Natural killer cell (primary cell): Measurements from ENCODE around the gene AP1S3. TPM values are rescaled to one million over a fixed set of nuclear protein-coding genes. Genes with fewer than 3 reads are reported as not detected.

Experiments used
- ATAC-seq, 3 donors: fragments of 150-1000 bp in 2 of 3; fragments of 200-7000 bp in 1 of 3; cut with Tn5 transposase; 1 replicate in 1 of 3; 2 replicates in 2 of 3; pipeline ENCODE4 v1.10.0; 2021; ENCODE audit warnings: mild to moderate bottlenecking in 2 of 3, moderate library complexity in 2 of 3
- DNase-seq, 2 donors: peaks; one replicate each; pipeline versions ENCODE4 v3.0.0 to v3.0.0-alpha.2; 2013 to 2021; ENCODE audit warnings: mixed read lengths in 1 of 2
- H3K27ac ChIP-seq: one replicate; pipeline ENCODE4 v1.5.1; 2013; ENCODE audit warnings: mild to moderate bottlenecking, low read length
- H3K27me3 ChIP-seq: one replicate; pipeline ENCODE4 v1.6.1; 2013; ENCODE audit warnings: low read length; ENCODE audit not compliant: control insufficient read depth, insufficient read depth
- H3K36me3 ChIP-seq: one replicate; pipeline ENCODE4 v1.6.1; 2013; ENCODE audit warnings: low read length; ENCODE audit not compliant: control insufficient read depth, insufficient read depth
- H3K4me1 ChIP-seq: one replicate; pipeline ENCODE4 v1.6.1; 2013; ENCODE audit warnings: low read length; ENCODE audit not compliant: control insufficient read depth, insufficient read depth
- H3K4me3 ChIP-seq: one replicate; pipeline ENCODE4 v1.5.1; 2013; ENCODE audit warnings: low read length
- H3K9me3 ChIP-seq: one replicate; pipeline ENCODE4 v1.6.1; 2013; ENCODE audit warnings: low read length; ENCODE audit not compliant: control insufficient read depth, insufficient read depth
- H3K27ac Mint-ChIP-seq, 2 donors: one replicate each; pipeline ENCODE4 v1.8.0; 2022; ENCODE audit warnings: mild to moderate bottlenecking in 2 of 2, mixed read lengths in 2 of 2, moderate library complexity in 1 of 2
- H3K27me3 Mint-ChIP-seq, 2 donors: one replicate each; pipeline ENCODE4 v1.8.0; 2022; ENCODE audit warnings: low read depth in 2 of 2, mixed read lengths in 2 of 2
- H3K36me3 Mint-ChIP-seq: one replicate; pipeline ENCODE4 v1.8.0; 2022; ENCODE audit warnings: mixed read lengths
- H3K4me1 Mint-ChIP-seq, 2 donors: one replicate each; pipeline ENCODE4 v1.8.0; 2022; ENCODE audit warnings: mixed read lengths in 2 of 2
- H3K4me3 Mint-ChIP-seq: one replicate; pipeline ENCODE4 v1.8.0; 2022; ENCODE audit warnings: mild to moderate bottlenecking, moderate library complexity, mixed read lengths
- H3K9me3 Mint-ChIP-seq, 2 donors: one replicate each; pipeline ENCODE4 v1.8.0; 2022; ENCODE audit warnings: mixed read lengths in 2 of 2
- whole genome bisulfite sequencing: methylation state at CpG from one replicate; pipeline ENCODE4 v1.1.7; 2013; ENCODE audit warnings: missing lambda C conversion rate; ENCODE audit not compliant: insufficient coverage; 5-methylcytosine and 5-hydroxymethylcytosine counted together
- intact Hi-C: fragments of 100-400 bp; cut with micrococcal nuclease; formaldehyde crosslinking; loops from one replicate; pipeline ENCODE4 v1.14.2; 2022
- total RNA-seq, 4 donors: library from RNA; stranded (reverse); fragments of 120-200 nt in 1 of 4; gene quantifications; one replicate each; pipeline versions ENCODE4 v1.2.3 to v1.2.4, GENCODE V29; 2013 to 2022
- TF ChIP-seq, protein P1 (sequence below): fragments of 200-600 bp; IDR thresholded peaks from one replicate; pipeline ENCODE4 v1.8.0; 2022; ENCODE audit warnings: antibody characterized with exemption

AP1S3 gene
- total RNA-seq, 3 donors from 2014 or later (not counting 1 experiment from before 2014, with no cell fraction given): 4.5 to 5.2 (median 5.0) TPM

DNA sequence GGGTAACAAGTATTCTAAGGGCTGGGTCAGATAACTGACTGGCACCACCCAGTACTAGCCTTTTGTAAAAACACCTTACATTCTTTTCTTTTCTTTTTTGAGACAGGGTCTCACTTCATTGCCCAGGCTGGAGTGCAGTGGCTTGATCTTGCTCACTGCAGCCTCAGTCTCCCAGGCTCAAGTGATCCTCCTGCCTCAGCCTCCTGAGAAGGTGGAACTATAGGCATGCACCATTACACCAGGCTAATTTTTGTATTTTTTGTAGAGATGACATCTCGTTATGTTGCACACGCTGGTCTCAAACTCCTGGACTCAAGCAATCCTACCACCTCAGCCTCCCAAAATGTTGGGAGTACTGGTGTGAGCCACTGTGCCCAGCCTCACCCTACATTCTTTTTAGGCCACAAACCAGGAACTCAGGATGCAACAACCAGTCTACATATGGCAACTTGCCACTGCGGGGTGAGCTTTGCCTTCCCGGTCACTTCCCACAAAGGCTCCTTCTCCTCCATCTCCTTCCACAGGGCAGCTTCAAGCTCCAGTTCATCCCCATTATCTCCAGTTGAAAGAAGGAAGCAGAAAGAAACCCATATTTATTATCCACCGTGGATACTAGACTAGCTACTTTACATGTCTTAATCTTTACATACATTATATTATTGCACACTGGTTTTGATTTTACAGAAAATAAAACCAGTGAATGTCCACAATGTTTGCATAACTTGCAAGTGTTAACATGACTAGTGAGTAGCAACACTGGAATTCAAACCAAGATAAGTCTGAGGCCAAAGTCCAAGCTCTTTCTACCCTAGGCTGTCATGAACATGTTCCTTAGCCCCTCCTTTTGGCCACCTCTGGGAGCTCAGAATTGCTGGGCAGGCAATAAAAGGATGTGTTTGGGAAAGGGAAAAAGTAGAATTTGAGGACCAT lies 23.7 kb upstream of the AP1S3 start:
- TF ChIP-seq, protein P1, sequence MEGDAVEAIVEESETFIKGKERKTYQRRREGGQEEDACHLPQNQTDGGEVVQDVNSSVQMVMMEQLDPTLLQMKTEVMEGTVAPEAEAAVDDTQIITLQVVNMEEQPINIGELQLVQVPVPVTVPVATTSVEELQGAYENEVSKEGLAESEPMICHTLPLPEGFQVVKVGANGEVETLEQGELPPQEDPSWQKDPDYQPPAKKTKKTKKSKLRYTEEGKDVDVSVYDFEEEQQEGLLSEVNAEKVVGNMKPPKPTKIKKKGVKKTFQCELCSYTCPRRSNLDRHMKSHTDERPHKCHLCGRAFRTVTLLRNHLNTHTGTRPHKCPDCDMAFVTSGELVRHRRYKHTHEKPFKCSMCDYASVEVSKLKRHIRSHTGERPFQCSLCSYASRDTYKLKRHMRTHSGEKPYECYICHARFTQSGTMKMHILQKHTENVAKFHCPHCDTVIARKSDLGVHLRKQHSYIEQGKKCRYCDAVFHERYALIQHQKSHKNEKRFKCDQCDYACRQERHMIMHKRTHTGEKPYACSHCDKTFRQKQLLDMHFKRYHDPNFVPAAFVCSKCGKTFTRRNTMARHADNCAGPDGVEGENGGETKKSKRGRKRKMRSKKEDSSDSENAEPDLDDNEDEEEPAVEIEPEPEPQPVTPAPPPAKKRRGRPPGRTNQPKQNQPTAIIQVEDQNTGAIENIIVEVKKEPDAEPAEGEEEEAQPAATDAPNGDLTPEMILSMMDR: no peak
- Mint-ChIP-seq H3K27me3 (no peaks in the 10 kb centered on the region), H3K27ac (peak overlapping the region in 1 of 2 donors; percentile 51), H3K4me1 (peaks cover 32 to 33% of the 10 kb centered on the region in 2 donors), H3K4me3 (peak overlapping the region; percentile 2), H3K9me3 (no peaks in the 10 kb centered on the region), H3K36me3 (no peaks in the 10 kb centered on the region)
- Histone ChIP-seq H3K27me3 (no peaks in the 10 kb centered on the region), H3K27ac (no peak overlapping the region), H3K9me3 (no peaks in the 10 kb centered on the region), H3K4me3 (no peak overlapping the region), H3K36me3 (no peaks in the 10 kb centered on the region), H3K4me1 (peaks cover 28% of the 10 kb centered on the region)
- DNase-seq: no peak
- ATAC-seq: no peak
- WGBS: 82% methylated on average over 5 of the region's 5 CpGs
- intact Hi-C loops: no loop called here

DNA sequence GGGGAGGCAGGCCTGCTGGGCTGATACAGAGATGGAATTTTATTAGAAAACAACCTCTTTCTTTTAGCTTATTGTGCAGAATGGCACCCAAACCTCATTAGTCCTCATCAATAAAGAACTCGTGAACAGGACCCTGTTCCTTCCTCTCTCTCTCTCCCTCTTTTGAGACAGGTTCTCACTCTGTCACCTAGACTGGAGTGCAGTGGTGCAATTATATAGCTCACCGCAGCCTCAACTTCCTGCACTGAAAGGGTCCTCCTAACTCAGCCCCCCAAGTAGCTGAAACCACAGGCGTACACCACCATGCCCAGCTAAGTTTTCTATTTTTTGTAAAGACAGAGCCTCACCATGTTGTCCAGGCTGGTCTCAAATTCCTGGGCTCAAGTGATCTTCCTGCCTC lies 21.7 kb upstream of the AP1S3 start:
- H3K36me3 Mint-ChIP-seq: no peaks in the 10 kb centered on the region
- Histone ChIP-seq H3K36me3 (peaks cover 6% of the 10 kb centered on the region), H3K4me3 (no peak overlapping the region), H3K27ac (no peak overlapping the region), H3K27me3 (no peaks in the 10 kb centered on the region), H3K4me1 (peaks cover 11% of the 10 kb centered on the region), H3K9me3 (no peaks in the 10 kb centered on the region)
- TF ChIP-seq, protein P1: no peak
- H3K27me3 Mint-ChIP-seq: no peaks in the 10 kb centered on the region
- WGBS: 59% methylated on average over 3 of the region's 3 CpGs
- intact Hi-C loops: no loop called here
- H3K9me3 Mint-ChIP-seq: no peaks in the 10 kb centered on the region
- peak overlapping the region; percentile 48 to 70 for H3K27ac Mint-ChIP-seq
- no peak for DNase-seq
- H3K4me1 Mint-ChIP-seq: peaks cover 16 to 22% of the 10 kb centered on the region in 2 donors
- H3K4me3 Mint-ChIP-seq: no peak overlapping the region
- peak in 2 of 3 donors; percentile 49 to 81 for ATAC-seq

DNA sequence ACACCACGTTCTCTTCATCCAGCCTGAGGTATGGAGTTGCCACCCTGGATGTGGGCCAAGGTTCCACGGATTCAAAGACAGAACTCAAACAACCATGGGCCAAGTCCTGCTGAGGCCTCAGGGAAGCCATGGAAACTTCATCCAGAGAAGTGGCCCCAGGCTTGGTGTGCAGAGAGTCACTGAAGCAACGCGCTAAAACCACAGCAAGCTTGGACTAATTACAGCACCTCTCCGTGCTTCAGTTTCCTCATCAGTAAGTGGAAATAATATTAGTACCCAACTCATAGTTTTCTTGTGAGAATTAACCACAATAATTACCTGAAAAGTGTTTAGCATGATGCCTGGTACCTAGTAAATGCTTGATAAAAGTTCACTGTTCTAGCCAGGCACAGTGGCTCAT lies 19.2 kb upstream of the AP1S3 start:
- TF ChIP-seq, protein P1: no peak
- H3K36me3 Mint-ChIP-seq: no peaks in the 10 kb centered on the region
- no peak overlapping the region for H3K27ac Mint-ChIP-seq
- no peak overlapping the region for H3K4me3 Mint-ChIP-seq
- Histone ChIP-seq H3K36me3 (peaks cover 6% of the 10 kb centered on the region), H3K27me3 (no peaks in the 10 kb centered on the region), H3K9me3 (no peaks in the 10 kb centered on the region), H3K4me3 (no peak overlapping the region), H3K27ac (no peak overlapping the region), H3K4me1 (peaks cover 15% of the 10 kb centered on the region)
- no peaks in the 10 kb centered on the region for H3K9me3 Mint-ChIP-seq
- no peak for DNase-seq
- H3K27me3 Mint-ChIP-seq: no peaks in the 10 kb centered on the region
- 97% methylated on average over 2 of the region's 5 CpGs for WGBS
- intact Hi-C loops: no loop called here
- peaks cover 17 to 23% of the 10 kb centered on the region in 2 donors for H3K4me1 Mint-ChIP-seq
- ATAC-seq: no peak
